Tibial nerve (tissue), 4 donors: Measurements from ENCODE around the gene MYO1C.

Source experiments
- CTCF ChIP-seq, 5 experiments: fragments of 200-600 bp in 3 of 5; fragments of 450-650 bp in 2 of 5; sonication (generic) in 3 of 5; IDR thresholded peaks; one replicate each; pipeline ENCODE4 v1.5.1; 2016 to 2019; ENCODE audit warnings: antibody characterized with exemption in 5 of 5, mild to moderate bottlenecking in 3 of 5, moderate library complexity in 2 of 5
- EP300 ChIP-seq, 2 donors: sonication (generic); formaldehyde crosslinking; IDR thresholded peaks; one replicate each; pipeline ENCODE4 v1.6.1; 2017; ENCODE audit warnings: antibody characterized with exemption in 2 of 2, mild to moderate bottlenecking in 1 of 2

- TF ChIP-seq CTCF (IDR thresholded peaks at IDR 0.05), result no peak
- no peak for TF ChIP-seq EP300 (IDR thresholded peaks at IDR 0.05)
Observed at GRCh38 chr17:1434150-1434549, 58.3 kb downstream of the MYO1C start.
